NCI-H2196 treated with DMSO at 0.1 percent for 48 hours (cell line): Measurements from ENCODE around the gene DPP3.

ENCODE experiments used
- DNase-seq: peaks from one replicate; lab custom pipeline; 2025; ENCODE audit not compliant: unreplicated experiment; lab: John Stamatoyannopoulos, UW

The DPP3 gene

DNA sequence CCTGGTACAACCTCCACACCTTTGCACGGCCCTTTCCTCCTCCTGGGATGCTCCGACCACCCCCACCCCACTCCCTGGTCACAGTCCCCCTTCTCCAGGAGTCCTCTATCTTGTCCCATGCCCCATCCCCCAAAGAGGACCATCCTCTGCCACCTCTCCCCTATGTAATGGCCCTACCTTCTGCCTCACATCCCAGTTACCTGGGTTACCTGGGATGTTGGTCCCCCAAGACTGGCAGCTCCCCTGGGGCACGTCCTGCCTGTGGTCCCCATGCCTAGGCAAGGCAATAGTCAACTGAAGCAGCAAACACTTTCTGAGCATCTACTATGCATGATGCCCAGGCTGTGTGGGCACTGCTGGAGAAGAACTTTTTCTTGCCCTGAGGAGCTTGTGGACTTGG lies 75.2 kb downstream of the DPP3 start:
- DNase-seq: no peak

DNA sequence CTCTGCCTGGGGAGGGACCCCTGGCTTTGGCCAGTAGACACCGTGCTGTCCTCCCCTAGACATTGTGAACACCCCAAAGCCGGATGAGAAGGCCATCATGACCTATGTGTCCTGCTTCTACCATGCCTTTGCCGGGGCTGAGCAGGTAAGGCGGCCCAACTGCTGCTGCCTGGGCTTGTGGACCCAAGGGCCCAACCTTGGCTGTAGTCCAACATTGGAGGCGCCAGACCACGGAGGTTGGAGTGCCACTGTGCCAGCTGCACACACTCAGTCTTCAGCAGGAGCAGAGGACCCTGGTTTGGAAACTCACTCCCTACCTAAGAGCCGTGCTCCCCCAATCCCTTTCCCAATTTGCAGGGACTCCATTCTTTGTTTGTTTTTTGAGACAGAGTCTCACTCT lies 75.9 kb downstream of the DPP3 start:
- peak; percentile 22 for DNase-seq

DNA sequence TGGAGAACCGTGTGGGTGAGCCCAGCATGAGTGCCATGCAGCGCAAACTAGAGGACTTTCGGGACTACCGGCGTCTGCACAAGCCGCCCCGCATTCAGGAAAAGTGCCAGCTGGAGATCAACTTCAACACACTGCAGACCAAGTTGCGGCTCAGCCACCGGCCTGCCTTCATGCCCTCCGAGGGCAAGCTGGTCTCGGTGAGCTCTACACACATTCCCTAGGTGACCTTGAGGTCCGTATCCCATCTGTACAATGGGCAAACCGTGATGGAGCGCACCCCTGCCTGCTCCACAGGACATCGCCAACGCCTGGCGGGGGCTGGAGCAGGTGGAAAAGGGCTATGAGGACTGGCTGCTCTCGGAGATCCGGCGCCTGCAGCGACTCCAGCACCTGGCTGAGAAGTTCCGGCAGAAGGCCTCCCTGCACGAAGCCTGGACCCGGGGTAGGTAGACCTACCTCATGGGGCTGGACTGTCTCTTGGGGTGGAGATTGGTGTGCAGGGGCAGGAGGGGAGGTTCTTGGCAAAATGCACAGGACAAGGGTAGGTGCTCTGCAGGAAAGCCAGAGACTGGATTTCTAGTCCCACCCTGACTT lies 77.6 kb downstream of the DPP3 start:
- DNase-seq: no peak
